Bone marrow (tissue), 2 donors: ENCODE results near the gene SOCS3.

Experiments used
- DNase-seq, 2 donors: peaks; one replicate each; lab custom pipeline; 2025; lab: John Stamatoyannopoulos, UW

SOCS3 gene, protein sequence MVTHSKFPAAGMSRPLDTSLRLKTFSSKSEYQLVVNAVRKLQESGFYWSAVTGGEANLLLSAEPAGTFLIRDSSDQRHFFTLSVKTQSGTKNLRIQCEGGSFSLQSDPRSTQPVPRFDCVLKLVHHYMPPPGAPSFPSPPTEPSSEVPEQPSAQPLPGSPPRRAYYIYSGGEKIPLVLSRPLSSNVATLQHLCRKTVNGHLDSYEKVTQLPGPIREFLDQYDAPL

DNA sequence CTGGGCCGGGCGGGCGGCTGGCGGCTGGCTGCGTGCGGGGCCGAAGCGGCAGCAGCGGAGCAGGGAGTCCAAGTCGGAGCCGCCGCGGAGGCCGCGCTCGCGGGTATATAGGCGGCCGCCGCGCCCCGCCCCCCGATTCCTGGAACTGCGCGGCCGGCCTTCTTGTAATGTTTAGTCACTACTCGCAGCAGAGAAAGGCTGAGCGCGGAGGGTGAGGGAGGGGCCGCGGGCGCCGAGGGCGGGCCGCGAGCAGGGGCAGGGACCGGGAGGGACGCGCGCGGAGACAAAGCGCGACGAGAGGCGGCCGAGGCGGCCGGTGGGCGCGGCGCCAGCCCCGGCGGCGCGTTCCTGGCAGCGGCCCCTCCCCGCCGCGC is at the start of gene SOCS3:
TSS of gene SOCS3 (minus strand) at position 81 of the 374 bp plus-strand sequence. CDS start 982 bp downstream, outside the sequence.
- DNase-seq = peak; percentile 89 to 94

DNA sequence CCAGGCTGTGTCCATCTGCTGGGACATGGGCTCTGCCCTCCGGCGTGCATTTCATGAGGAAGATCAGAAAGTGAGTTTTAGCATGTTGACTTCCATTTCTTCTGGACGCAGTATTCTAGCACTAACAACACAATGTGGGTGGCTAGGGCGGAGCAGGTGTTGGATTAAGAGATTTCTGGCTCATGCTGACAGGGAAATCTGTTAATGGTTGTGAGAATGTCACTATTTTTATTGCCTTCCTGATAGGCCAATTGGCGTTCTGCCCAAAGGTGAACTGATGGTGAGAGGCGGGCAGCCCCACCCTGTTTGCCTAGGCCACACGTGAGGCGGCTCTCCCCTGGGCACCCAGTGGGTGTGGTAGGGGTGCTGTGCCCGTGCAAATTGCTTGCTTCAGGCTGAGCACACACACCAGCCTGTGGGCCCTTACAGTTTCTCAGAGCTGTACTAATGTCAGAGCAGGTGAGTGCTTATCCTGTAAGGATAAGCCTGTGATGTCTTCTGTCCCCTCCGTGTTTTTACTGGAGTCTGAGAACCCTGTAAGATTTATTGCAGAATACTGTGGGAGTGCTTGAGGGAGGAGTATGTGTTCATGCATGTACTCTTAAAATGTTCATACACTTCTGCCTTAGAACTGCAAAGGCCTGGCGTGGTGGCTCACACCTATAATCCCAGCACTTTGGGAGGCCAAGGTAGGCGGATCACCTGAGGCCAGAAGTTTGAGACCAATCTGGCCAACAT is 49.5 kb upstream of the SOCS3 start:
- no peak for DNase-seq

DNA sequence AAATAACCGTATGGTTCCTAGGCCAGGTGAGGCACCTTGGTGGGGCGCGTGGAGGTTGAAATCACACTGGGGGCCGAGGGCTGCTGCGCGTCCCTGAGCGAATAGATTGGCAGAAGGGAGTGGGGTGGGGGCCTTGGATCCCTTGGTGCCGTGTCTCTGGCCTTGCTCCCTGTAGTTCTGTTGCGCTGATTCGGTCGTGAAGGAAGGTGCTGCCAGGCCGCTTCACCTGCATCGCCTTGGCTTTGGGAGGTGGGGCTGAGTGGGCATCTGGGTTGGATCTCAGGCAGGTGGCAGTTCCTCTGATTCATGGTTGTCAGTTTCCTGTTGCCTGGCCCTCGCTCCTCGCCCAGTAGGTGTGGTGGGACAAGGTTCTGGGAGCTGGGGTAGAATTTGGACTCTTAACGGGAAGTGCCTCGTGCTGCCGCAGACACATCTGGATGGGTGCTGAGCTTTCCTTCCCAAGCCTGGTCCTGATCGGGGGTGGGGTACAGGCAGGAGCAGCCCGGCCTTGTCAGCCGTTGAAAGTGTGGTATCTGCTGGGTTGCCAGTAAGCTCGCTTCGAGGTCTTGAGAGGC is 48.7 kb upstream of the SOCS3 start:
- DNase-seq = no peak

DNA sequence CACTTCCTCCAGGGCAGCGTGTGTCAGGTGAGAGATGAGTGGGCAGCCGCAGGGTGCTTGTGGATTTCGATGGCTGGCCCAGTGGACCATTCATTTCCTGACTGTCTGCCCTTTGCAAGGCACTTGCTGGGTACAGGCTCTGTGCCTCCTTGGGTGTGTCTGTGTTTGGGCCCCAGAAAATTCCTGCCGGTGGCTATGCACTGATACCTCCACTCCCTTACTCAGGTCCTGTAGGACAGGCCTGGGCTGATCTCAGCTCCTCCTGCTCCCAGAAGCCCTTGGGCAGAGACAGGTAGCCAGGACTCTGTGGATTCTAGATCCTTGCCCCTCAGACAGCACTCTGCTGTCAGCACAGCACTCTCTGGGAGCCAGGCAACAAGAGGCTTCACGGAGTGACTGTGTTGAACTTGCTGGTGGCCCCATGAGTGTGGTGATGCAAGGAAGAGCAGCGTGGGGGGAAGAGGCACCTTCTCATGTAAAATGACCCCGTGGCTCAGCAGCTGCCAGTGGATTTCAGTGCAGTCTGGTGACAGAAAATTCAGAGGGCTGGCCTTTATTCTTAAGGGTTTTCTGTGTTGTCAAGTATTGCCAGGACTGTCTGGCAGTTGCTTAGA is 47.6 kb upstream of the SOCS3 start:
- DNase-seq = no peak

DNA sequence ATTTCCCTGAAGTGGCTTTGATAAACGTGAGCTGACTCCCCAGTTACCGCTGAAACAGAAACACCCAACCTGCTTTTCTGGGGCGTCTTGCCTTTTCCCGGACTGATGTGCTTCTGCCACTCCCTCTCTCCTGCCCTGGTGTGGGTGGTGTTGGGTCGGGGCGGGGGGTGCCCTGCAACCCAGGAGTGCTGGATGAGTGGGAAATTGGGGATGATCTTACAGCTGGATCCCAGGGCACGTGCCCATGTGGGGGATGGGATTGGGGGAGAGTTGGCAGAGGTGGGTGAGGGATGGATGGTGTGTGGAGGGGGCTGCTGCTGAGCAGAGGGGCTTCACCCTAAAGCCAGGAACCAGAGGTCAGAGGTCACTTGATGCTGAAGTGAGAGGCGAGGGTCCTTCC is 47.0 kb upstream of the SOCS3 start:
- no peak for DNase-seq

DNA sequence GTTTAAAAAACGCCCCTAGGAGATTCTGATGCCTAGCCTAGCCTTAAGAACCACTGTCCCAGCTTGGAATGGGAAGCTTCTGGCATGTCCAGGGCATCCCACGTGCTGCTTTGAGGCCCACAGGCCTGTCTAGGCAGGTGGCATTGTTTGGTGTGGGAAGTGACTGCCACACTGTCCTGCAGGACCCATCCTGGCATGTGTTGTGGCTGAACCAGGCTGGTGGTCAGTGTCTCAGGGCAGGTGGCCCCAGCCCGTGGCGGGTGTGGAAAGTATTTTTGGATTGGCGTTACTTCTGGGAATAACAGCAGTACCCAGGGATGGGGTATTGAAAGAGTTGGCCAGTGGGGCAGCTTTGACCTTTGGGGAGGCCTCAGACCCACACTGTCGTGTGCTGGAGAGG is 46.5 kb upstream of the SOCS3 start:
- DNase-seq = no peak

DNA sequence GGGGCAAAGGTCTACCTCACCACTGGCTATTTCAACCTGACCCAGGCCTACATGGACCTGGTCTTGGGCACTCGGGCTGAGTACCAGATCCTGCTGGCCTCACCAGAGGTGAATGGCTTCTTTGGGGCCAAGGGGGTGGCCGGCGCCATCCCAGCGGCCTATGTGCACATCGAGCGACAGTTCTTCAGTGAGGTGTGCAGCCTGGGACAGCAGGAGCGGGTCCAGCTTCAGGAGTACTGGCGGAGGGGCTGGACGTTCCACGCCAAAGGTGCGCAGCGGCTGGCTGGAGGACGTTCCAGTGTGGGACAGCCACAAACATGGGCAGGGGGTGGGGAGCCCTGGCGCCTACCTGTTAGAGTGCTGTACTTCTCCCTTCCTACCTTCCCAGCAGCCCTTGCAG is 43.9 kb upstream of the SOCS3 start:
- DNase-seq = no peak

DNA sequence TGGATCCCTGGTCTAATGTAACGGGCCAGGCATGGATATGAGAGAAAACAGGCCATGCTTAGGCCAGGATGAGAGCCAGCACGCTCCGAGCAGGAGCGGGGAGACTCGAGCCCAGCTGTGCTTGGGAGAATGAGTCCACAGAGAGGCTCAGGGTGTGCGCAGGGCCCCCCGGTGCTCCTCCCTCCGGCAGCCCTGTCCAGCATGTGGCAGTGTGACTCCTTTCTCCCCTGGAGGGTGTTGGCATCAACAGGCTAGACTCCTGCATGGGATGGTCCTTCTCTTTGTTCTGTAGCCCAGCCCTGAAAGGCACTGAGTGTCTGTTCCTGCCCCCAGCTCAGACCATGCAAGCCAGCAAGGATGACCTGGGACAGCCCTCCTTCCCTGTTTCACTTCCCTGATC is 42.0 kb upstream of the SOCS3 start:
- no peak for DNase-seq

DNA sequence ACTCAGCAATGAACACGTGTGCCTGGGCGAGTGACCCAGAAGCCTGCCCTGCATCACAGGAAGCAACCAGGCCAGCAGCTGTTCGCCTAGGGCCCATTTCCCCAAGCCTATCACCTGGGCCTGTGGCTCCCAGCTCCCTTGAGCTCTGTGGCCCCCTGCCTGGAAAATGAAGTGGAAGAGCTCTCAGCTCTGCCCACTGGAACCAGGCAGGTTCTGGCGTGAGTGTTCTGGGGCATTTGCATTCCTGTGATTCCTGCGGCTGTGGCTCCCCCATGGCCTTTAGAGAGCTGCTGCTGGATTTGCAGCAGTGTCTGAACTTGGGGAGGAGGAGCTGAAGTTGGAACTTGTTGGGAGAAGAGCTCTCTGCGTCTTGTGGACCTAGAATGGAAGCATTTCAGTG is 41.4 kb upstream of the SOCS3 start:
- DNase-seq = no peak

DNA sequence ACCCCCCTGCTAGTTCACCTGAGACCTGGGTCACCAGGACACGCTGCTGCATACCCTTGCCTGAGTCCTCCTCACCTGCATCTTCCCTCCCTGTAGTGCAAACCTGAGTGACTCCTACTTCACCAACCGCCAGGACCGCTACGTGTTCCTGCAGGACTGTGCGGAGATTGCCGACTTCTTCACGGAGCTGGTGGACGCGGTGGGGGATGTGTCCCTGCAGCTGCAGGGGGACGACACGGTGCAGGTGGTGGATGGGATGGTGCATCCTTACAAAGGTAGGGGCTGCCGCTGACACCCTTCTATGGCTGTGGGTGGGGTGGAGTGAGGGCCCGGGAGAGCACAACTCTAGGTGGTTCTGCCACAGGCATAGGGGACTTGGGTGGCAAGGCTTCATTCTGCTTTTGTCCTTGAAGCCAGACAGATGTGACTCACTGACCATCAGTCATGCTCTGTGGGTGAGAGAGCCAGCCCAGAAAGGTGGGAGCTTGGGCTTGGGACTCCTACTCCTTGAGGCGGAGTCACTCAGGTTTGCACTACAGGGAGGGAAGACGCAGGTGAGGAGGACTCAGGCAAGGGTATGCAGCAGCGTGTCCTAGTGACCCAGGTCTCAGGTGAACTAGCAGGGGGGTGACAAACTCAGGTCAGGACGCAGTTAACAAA is 40.8 kb upstream of the SOCS3 start:
- no peak for DNase-seq

DNA sequence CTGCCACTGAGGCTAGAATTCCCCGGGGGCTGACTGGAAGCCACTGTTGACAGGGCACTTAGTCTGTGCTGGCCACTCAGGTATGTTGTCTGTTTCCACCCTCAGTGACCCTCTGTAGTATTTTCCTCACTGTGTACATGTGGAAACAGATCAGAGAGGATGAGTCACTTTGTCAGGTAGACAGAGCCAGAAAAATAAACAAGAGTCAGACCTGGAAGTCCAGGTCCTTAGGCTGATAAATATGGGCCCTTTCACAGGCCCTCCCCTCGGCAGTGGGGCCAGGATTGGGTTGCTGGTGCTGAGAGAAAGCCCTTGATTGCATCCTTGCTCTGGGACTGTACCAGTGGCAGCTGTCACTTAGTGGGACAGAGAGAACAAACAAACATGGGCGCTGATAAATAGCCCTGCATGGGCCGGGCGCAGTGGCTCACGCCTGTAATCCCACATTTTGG is 39.8 kb upstream of the SOCS3 start:
- no peak for DNase-seq

DNA sequence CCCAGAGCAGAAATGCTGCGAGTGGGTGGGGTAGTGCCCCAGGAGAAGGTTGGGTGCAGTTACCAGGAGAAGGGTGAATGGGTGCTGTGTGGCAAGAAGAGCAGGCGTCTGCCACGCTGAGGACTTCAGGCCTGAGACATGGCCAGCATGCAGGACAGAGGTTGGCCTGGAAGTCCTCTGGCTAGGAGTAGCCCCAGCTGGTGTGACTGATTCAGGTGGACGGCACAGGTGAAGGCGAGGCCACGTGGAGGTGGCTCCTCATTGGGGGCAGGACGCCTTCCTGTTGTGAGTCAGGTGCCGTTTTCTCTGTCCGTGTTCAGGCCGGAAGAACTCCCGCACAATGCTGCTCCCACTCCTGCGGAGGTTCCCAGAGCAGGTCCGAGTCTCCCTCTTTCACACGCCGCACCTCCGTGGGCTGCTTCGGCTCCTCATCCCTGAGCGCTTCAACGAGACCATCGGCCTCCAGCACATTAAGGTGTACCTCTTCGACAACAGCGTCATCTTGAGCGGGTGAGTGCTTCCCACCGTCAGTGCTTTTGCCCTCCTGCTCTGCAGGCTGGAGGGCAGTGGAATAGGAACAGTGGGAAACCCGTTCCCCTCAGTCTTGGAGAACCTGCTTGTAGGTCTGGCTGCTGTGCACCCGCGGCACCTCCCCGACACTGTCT is 39.3 kb upstream of the SOCS3 start:
- no peak for DNase-seq

DNA sequence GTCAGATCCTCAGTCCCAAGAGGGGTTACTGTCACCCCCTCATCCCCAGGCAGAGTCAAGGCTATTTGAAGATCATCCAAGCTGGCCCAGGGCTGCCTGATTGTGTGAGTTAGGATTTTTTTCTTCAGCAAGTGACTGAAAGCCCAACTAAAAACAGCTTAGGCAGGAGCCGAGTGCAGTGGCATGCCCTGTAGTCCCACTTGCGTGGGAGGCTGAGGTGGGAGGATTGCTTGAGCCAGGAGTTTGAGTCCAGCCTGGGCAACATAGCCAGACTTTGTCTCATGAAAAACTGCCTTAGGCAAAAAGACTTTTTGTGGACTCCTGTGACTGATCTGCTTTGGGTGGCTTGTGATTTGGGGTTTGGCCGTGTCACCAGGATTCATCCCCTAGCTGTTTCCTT is 38.5 kb upstream of the SOCS3 start:
- DNase-seq = no peak

DNA sequence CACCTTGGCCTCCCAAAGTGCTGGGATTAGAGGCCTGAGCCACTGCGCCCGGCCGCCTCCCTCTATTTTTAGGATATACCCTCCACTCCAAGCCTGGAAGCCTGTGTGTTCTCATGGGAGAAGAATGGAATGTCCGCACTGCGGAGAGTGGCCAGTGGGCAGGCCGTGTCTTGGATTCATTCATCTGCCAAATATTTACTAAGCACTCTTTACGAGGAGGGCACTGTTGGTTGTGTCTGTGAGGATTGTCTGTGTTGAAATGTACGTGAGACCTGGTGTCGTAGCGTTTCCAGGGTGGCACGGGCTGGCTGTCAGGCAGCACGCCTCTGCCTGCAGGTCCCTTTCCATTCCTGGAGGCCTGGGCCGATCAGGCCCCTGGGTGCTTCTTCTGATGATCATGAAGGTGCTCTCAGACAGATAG is 37.8 kb upstream of the SOCS3 start:
- DNase-seq = no peak

DNA sequence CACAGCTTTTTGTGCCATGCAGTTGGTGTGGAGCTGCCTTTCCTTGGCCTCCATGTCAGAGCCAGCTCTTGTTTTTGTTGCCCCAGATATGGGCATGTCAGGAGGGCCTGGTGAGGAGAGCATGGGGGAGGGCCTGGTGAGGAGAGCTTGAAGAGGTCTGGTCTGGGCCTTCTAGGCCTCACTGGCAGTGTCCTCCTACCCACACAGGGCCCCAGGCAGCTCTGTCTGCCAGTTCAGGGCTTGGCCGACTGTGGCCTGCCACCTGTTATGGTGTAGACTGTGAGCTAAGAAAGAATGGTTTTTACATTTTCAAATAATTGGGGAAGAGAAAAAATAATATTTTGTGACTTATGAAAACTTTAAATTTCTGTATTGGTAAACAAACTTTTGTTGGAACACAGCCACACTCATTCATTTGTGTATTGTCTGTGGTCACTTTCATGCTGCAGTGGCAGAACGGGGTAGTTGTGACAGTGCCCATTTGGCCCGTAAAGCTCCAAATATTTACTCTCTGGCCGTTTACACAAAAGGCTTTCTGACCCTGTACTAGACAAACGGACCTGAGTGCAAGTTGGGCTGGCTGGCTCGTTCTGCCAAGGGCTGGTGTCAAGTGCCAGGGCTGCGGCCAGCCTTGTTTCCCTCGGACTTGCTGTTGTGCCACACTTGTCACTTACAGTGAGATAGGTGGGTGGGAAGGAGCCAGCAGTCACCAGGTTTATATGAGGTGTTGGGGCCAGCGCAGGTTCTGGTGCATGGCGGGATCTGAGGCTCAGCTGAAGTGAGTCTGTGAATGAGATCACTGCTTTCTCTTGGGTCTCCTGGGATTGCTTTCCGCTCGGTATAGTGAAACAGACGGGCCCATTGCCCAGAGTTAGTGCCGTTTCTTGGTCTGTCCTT is 36.8 kb upstream of the SOCS3 start:
- no peak for DNase-seq

DNA sequence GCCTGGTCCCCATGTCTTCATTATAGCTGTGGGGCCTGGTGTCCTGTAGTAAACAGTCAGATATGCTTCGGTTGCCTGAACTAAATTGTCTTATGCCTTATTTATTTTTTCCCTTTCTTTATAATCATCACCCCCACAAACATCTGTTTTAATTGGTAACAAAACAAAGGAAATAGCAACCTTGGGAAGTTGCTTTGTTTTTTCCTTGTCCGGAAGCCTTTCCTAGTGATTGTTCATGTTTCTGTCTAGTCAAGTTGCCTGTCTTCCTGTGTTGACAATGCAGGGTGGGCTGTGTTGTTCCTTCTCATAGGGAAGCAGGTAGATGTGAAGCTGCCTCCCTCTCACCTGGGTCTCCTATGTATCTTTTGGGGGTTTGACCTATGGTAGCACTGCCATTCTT is 35.3 kb upstream of the SOCS3 start:
- no peak for DNase-seq

DNA sequence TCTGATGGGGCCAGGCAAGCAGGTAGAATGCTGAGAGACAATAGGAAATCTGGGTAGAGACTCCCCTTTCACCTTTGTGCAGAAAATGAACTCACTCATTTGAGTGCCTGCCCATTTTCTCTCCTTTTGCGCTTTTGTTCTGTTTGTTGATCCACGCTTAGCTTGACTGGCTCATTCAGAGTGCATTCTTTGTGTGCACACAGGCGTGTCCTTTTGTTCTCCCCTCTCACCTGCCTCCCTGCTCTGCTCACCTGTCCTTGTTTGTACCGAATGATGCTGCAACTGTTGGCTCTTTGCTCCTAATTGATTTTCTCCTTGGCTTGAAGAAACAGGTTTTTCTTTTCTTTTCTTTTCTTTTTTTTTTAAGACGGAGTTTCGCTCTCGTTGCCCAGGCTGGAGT is 34.3 kb upstream of the SOCS3 start:
- DNase-seq = no peak

DNA sequence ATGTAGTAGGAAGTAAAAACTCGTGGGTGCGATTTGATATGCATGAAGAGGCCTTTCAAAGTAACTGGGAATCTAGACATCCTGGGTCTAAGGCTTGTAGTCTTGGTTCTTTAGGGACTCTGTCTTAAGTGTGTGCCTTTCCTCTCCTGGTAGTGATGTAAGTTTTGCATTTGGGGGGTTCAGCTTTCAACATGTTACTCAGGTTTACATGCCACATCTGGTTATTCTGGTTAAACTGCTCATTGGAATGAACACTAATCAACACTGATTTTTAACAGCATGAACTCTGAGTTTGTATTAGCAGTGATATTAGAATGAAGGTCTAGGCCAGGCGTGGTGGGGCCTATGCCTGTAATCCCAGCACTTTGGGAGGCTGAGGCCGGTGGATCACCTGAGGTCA is 33.7 kb upstream of the SOCS3 start:
- DNase-seq = no peak

DNA sequence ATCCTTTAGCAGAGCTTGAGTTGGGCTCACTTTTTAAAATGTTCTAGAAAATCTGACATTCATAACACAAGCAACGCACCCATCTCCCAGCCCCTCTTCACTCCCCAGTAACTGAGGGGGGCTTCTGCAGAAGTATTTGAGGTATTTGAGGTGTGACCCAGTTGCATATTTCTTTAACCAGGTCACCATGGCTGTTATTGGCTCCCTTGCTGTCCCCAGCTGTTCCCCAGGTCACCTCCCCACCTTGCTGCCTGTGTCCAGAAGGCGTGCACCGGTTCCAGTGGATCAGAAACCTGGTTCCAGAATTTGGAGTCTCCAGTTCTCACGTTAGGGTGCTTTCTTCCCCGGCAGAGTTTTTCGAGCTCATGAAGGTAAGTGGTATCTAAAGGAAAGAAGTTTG is 32.4 kb upstream of the SOCS3 start:
- no peak for DNase-seq

DNA sequence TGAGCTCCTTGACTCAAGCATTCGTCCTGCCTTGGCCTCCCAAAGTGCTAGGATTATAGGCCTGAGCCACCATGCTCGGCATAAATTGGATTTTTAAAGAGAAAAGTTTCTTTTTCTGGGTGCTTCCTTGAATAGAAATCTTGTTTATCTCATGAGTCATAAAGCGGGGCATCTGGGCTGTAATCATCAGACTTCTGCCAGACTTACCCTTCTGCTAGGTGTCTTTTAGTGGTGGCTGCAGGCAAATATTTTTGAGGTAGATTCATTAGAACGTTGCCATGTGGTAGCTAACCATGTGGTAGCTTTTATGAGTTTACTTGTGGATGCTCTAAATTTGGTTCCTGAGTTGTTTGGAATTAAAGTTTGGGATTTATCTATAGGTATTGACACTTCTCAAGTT is 32.0 kb upstream of the SOCS3 start:
- DNase-seq = no peak

DNA sequence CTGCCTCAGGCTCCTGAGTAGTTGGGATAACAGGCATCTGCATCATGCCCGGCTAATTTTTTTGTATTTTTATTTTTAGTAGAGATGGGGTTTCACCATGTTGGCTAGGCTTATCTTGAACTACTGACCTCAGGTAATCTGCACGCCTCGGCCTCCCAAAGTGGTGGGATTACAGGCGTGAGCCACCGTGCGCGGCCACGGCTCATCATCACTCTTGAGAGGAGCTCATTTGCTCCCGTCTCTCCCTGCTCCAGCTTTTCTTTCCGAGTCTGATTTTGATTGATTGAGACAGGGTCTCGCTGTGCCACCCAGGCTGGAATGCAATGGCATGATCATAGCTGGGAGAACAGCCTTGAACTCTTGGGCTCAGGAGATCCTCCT is 31.2 kb upstream of the SOCS3 start:
- DNase-seq = no peak
